ENCODE measurements around the gene PRDM16. TPM values are rescaled to one million over a fixed set of nuclear protein-coding genes. Genes with fewer than 3 reads are reported as not detected.

PRDM16 gene
- total and polyA plus RNA-seq, 2 of the 13 experiments (the other 11 are each of a cell fraction or from before 2014, with no cell fraction given): 0.15 to 0.81 TPM

- TF ChIP-seq MYPOP (CRISPR knock-in tag; IDR thresholded peaks at IDR 0.05): peak; percentile 48; the same call in 1 of the 2 replicates
- TF ChIP-seq ZNF274 (CRISPR knock-in tag; IDR thresholded peaks at IDR 0.05): no peak
- no peak for TF ChIP-seq SNAI1 (CRISPR knock-in tag; IDR thresholded peaks at IDR 0.05; ENCODE audit: borderline replicate concordance)
- no peak for TF ChIP-seq KLF11 (CRISPR knock-in tag; IDR thresholded peaks at IDR 0.05)
- TF ChIP-seq ZBED4 (CRISPR knock-in tag; IDR thresholded peaks at IDR 0.05; ENCODE audit: borderline replicate concordance): peak; percentile 23; the same call in 1 of the 2 replicates
- no peak for TF ChIP-seq ATF1 (CRISPR knock-in tag; IDR thresholded peaks at IDR 0.05)
- TF ChIP-seq ZNF280B (CRISPR knock-in tag; IDR thresholded peaks at IDR 0.05; ENCODE audit: borderline replicate concordance): peak; percentile 34; the same call in 1 of the 2 replicates
- no peak for TF ChIP-seq GLMP (CRISPR knock-in tag; IDR thresholded peaks at IDR 0.05; ENCODE audit: borderline replicate concordance)
- peak; percentile 92 for TF ChIP-seq ZFX (CRISPR knock-in tag; IDR thresholded peaks at IDR 0.05; ENCODE audit: low read depth)
- TF ChIP-seq GATAD1 (CRISPR knock-in tag; IDR thresholded peaks at IDR 0.05): no peak
- TF ChIP-seq HNRNPL (IDR thresholded peaks at IDR 0.05; ENCODE audit: low read depth, low read length): no peak
- TF ChIP-seq PAX8 (CRISPR knock-in tag; IDR thresholded peaks at IDR 0.05; ENCODE audit: borderline replicate concordance): no peak
- TF ChIP-seq ZNF335 (CRISPR knock-in tag; IDR thresholded peaks at IDR 0.05): no peak
- peak; percentile 13; the same call in 1 of the 2 replicates for TF ChIP-seq RXRA (CRISPR knock-in tag; IDR thresholded peaks at IDR 0.05)
- TF ChIP-seq KDM3A (CRISPR knock-in tag; IDR thresholded peaks at IDR 0.05; ENCODE audit: low read depth): no peak; the same call in 1 of the 2 replicates
- no peak for TF ChIP-seq MXD1 (CRISPR knock-in tag; IDR thresholded peaks at IDR 0.05)
- no peak for TF ChIP-seq ATF3 (CRISPR knock-in tag; IDR thresholded peaks at IDR 0.05)
- TF ChIP-seq TRIM22 (IDR thresholded peaks at IDR 0.05): no peak
- TF ChIP-seq HDAC1 (CRISPR knock-in tag; IDR thresholded peaks at IDR 0.05): peak; percentile 27; the same call in 1 of the 2 replicates
- TF ChIP-seq ZEB1 (IDR thresholded peaks at IDR 0.05; ENCODE audit: insufficient replicate concordance, low read depth): no peak
These were observed 169.1 kb downstream of the PRDM16 start (continued) for GRCh38 chr1:3237994-3238702.
